K562 (cell line): ENCODE data around the gene FFAR1. TPM values are rescaled to one million over a fixed set of nuclear protein-coding genes. Genes with fewer than 3 reads are reported as not detected.

Experiments used
- ARHGAP35 ChIP-seq: fragments of 450-650 bp; IDR thresholded peaks from 2 replicates; pipeline ENCODE4 v1.6.1; 2018; ENCODE audit not compliant: partially characterized antibody
- BHLHE40 ChIP-seq: IDR thresholded peaks from 2 replicates; pipeline ENCODE4 v1.6.1; 2011; ENCODE audit warnings: low read length, improper control_type of control experiment
- CBFA2T3 ChIP-seq: fragments of 450-650 bp; IDR thresholded peaks from 2 replicates; pipeline ENCODE4 v1.6.1; 2017
- CC2D1A ChIP-seq: fragments of 450-650 bp; IDR thresholded peaks from 2 replicates; pipeline ENCODE4 v1.6.1; 2017; ENCODE audit warnings: mild to moderate bottlenecking
- CEBPG ChIP-seq, 3 experiments: fragments of 200-800 bp in 1 of 3; sonication (Bioruptor generic) in 1 of 3; sonication (generic) in 1 of 3; formaldehyde crosslinking in 1 of 3; IDR thresholded peaks in 2 of 3; conservative IDR thresholded peaks in 1 of 3; 2 replicates each; pipeline versions ENCODE4 v1.6.1 to v1.8.0; 2016 to 2022; ENCODE audit warnings: missing compliant biosample characterization in 2 of 3, missing genetic modification characterization in 2 of 3, mild to moderate bottlenecking in 1 of 3, missing genetic modification reagents in 1 of 3
- DMBX1 ChIP-seq: fragments of 250-450 bp; sonication (Bioruptor Pico); IDR thresholded peaks from 2 replicates; pipeline ENCODE4 v1.8.0; 2022; ENCODE audit warnings: inconsistent platforms, mild to moderate bottlenecking, moderate library complexity, borderline replicate concordance
- DPF2 ChIP-seq: fragments of 450-650 bp; IDR thresholded peaks from 2 replicates; pipeline ENCODE4 v1.6.1; 2016
- ETV1 ChIP-seq: fragments of 450-650 bp; conservative IDR thresholded peaks from 2 replicates; pipeline ENCODE4 v1.6.1; 2016; ENCODE audit warnings: missing genetic modification characterization, control low read depth, low read depth, missing compliant biosample characterization
- FOXA3 ChIP-seq, 2 experiments: fragments of 450-650 bp in 1 of 2; sonication (generic) in 1 of 2; formaldehyde crosslinking; IDR thresholded peaks in 1 of 2; conservative IDR thresholded peaks in 1 of 2; 2 replicates each; pipeline versions ENCODE4 v1.4.0 to v1.8.0; 2020 to 2022; ENCODE audit warnings: mild to moderate bottlenecking in 2 of 2, missing genetic modification reagents in 1 of 2
- MEF2D ChIP-seq: conservative IDR thresholded peaks from 2 replicates; pipeline ENCODE4 v1.6.1; 2016; ENCODE audit warnings: low read depth, missing genetic modification characterization, missing compliant biosample characterization
- NCOA1 ChIP-seq: fragments of 450-650 bp; IDR thresholded peaks from 2 replicates; pipeline ENCODE4 v1.6.1; 2016; ENCODE audit warnings: low read depth
- NFYB ChIP-seq: IDR thresholded peaks from 2 replicates; pipeline ENCODE4 v1.6.1; 2011; ENCODE audit warnings: mild to moderate bottlenecking, moderate library complexity; ENCODE audit not compliant: insufficient read length; ENCODE audit errors: extremely low read depth
- POLR2A ChIP-seq: fragments of 450-650 bp; conservative IDR thresholded peaks from 2 replicates; pipeline ENCODE4 v1.6.1; 2016
- PTTG1 ChIP-seq: fragments of 450-650 bp; IDR thresholded peaks from 2 replicates; pipeline ENCODE4 v1.6.1; 2016; ENCODE audit warnings: low read depth, mild to moderate bottlenecking, missing genetic modification characterization, missing compliant biosample characterization
- RBM25 ChIP-seq: fragments of 200-400 bp; formaldehyde crosslinking; IDR thresholded peaks from 2 replicates; pipeline ENCODE4 v1.6.1; 2018; ENCODE audit warnings: low read length, low read depth, moderate library complexity; ENCODE audit not compliant: severe bottlenecking
- RHOXF2B ChIP-seq: fragments of 250-450 bp; sonication (Bioruptor Pico); conservative IDR thresholded peaks from 2 replicates; pipeline ENCODE4 v1.5.1; 2021
- TRIM24 ChIP-seq, 2 experiments: fragments of 450-650 bp; IDR thresholded peaks; 2 replicates each; pipeline ENCODE4 v1.6.1; 2016
- TRIM28 ChIP-seq: fragments of 450-650 bp; IDR thresholded peaks from 2 replicates; pipeline ENCODE4 v1.6.1; 2017
- U2AF1 ChIP-seq: fragments of 200-400 bp; formaldehyde crosslinking; optimal IDR thresholded peaks from 2 replicates; pipeline ENCODE3; 2017; ENCODE audit warnings: mild to moderate bottlenecking, low read depth, low read length, moderate library complexity
- ZEB2 ChIP-seq: fragments of 450-650 bp; IDR thresholded peaks from 2 replicates; pipeline ENCODE4 v1.6.1; 2016
- ZNF239 ChIP-seq: fragments of 250-450 bp; sonication (Bioruptor Pico); IDR thresholded peaks from 2 replicates; pipeline ENCODE4 v1.4.0; 2020; ENCODE audit warnings: mild to moderate bottlenecking
- ZNF3 ChIP-seq: fragments of 250-450 bp; sonication (Bioruptor Pico); IDR thresholded peaks from 2 replicates; pipeline ENCODE4 v1.5.0; 2021; ENCODE audit warnings: mild to moderate bottlenecking, moderate library complexity
- ZNF354B ChIP-seq: fragments of 250-450 bp; sonication (Bioruptor Pico); IDR thresholded peaks from 2 replicates; pipeline ENCODE4 v1.4.0; 2020
- ZNF561 ChIP-seq: fragments of 450-650 bp; formaldehyde crosslinking; conservative IDR thresholded peaks from 2 replicates; pipeline ENCODE4 v1.4.0; 2020; ENCODE audit warnings: mild to moderate bottlenecking, moderate library complexity
- ZNF76 ChIP-seq: fragments of 250-450 bp; sonication (Bioruptor Pico); IDR thresholded peaks from 2 replicates; pipeline ENCODE4 v1.4.0; 2020; ENCODE audit warnings: mild to moderate bottlenecking, moderate library complexity, borderline replicate concordance
- ZNF780A ChIP-seq: fragments of 250-450 bp; sonication (Bioruptor Pico); IDR thresholded peaks from 2 replicates; pipeline ENCODE4 v1.5.0; 2021; ENCODE audit warnings: mild to moderate bottlenecking
- ZZZ3 ChIP-seq: fragments of 450-650 bp; IDR thresholded peaks from 2 replicates; pipeline ENCODE4 v1.6.1; 2016; ENCODE audit warnings: antibody characterized with exemption, mild to moderate bottlenecking, moderate library complexity
- polyA plus RNA-seq, 8 experiments: library from polyadenylated mRNA; depleted of rRNA in 4 of 8; stranded (reverse) in 5 of 8; unstranded in 3 of 8; fragments of >200 nt; fragmentation: Nextera tagmentation in 2 of 8; fragmentation: Illumina TruSeq in 1 of 8; extraction: Ambion mirVana in 2 of 8; extraction: Trizol in 1 of 8; gene quantifications; 2 replicates each; pipeline versions ENCODE4 v1.2.1 to v1.2.3, GENCODE V29; 2011 to 2014; ENCODE audit warnings: inconsistent platforms in 1 of 8, missing spikeins in 1 of 8
- total RNA-seq, 7 experiments: library from RNA; depleted of rRNA in 6 of 7; stranded (reverse); fragments of >200 nt in 6 of 7; fragmentation: Illumina TruSeq in 2 of 7; extraction: Trizol in 2 of 7; gene quantifications; 2 replicates each; pipeline versions ENCODE4 v1.2.1 to v1.2.3, GENCODE V29; 2011 to 2021; ENCODE audit warnings: low replicate concordance in 1 of 7
- TF ChIP-seq, protein P1 (sequence below): sonication (generic); formaldehyde crosslinking; IDR thresholded peaks from 2 replicates; pipeline ENCODE4 v1.8.0; 2022; ENCODE audit warnings: missing genetic modification reagents, mild to moderate bottlenecking, moderate library complexity, borderline replicate concordance
- TF ChIP-seq, protein P2 (sequence below): fragments of 450-650 bp; formaldehyde crosslinking; IDR thresholded peaks from 2 replicates; pipeline ENCODE4 v1.4.0; 2020; ENCODE audit warnings: mild to moderate bottlenecking, moderate library complexity

FFAR1 gene
- total and polyA plus RNA-seq, 9 of the 15 experiments (the other 6 are each of a cell fraction or from before 2014, with no cell fraction given) = not detected

DNA sequence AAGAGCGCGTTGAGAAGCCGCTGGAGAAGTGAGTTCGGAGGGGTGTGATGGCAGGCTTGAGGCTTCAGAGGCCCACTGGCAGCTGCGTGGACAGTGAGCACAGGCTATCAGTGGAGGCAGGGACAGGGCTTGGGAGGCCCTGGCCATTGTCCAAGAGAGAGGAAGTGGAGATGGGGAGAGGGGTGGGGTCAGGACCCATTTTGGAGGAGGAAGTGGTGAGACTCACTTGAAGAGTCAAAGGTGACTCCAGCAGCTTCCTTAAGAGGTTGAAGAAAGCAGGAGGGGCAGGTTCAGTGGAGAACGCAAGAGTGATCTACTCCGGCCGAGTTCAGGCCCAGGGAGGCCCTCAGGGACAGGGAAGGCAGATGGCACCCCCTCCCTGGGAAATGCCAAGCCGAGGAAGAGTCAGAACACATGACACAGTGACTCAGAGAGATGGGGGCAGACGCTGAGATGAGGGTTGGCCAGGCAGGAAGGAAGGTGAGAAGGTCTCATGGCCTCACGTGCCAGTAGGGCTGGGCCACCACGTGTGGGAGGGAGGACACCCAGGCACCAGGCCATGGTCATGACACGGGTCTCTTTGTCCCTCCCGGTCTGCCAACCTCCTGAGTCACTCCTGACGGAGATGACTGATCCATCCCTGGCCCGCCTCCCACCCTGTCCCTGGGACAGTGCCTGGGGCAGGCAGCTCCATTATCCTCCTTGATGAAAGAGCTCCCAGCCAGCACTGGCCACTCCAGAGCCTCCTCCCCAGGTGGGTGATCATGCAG is 28.8 kb upstream of the FFAR1 start (continued):
- no peak for TF ChIP-seq ZNF76 (CRISPR knock-in tag)
- no peak; the same call in 1 of the 2 replicates for TF ChIP-seq NCOA1
- TF ChIP-seq FOXA3 (CRISPR knock-in tag; conservative IDR thresholded peaks at IDR 0.05 in 1 of 2, IDR thresholded peaks at IDR 0.05 in 1 of 2) = no peak
- TF ChIP-seq, protein P1, sequence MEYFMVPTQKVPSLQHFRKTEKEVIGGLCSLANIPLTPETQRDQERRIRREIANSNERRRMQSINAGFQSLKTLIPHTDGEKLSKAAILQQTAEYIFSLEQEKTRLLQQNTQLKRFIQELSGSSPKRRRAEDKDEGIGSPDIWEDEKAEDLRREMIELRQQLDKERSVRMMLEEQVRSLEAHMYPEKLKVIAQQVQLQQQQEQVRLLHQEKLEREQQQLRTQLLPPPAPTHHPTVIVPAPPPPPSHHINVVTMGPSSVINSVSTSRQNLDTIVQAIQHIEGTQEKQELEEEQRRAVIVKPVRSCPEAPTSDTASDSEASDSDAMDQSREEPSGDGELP = peak; percentile 33; the same call in 1 of the 2 replicates
- TF ChIP-seq ZNF239 (CRISPR knock-in tag) = no peak; the same call in 1 of the 2 replicates
- TF ChIP-seq BHLHE40 = peak; percentile 100
- TF ChIP-seq MEF2D = 0 out of 2 replicates have a peak, but pooled peaks have one; percentile 49
- no peak for TF ChIP-seq ZNF780A (CRISPR knock-in tag)
- TF ChIP-seq NFYB = no peak
- no peak for TF ChIP-seq ZEB2
- TF ChIP-seq TRIM24 (IDR thresholded peaks at IDR 0.05) = no peak
- peak; percentile 50 for TF ChIP-seq DPF2
- 0 out of 2 replicates have a peak, but pooled peaks have one; percentile 12 for TF ChIP-seq CEBPG (CRISPR knock-in tag; IDR thresholded peaks at IDR 0.05)
- no peak for TF ChIP-seq CEBPG (tag; conservative IDR thresholded peaks at IDR 0.05 in 1 of 2, IDR thresholded peaks at IDR 0.05 in 1 of 2)
- no peak for TF ChIP-seq ZNF561 (CRISPR knock-in tag)
- no peak for TF ChIP-seq U2AF1
- no peak for TF ChIP-seq CC2D1A
- no peak for TF ChIP-seq ARHGAP35
- no peak for TF ChIP-seq ZNF354B
- TF ChIP-seq CBFA2T3 = peak; percentile 24; the same call in 1 of the 2 replicates
- no peak for TF ChIP-seq RBM25
- TF ChIP-seq, protein P2, sequence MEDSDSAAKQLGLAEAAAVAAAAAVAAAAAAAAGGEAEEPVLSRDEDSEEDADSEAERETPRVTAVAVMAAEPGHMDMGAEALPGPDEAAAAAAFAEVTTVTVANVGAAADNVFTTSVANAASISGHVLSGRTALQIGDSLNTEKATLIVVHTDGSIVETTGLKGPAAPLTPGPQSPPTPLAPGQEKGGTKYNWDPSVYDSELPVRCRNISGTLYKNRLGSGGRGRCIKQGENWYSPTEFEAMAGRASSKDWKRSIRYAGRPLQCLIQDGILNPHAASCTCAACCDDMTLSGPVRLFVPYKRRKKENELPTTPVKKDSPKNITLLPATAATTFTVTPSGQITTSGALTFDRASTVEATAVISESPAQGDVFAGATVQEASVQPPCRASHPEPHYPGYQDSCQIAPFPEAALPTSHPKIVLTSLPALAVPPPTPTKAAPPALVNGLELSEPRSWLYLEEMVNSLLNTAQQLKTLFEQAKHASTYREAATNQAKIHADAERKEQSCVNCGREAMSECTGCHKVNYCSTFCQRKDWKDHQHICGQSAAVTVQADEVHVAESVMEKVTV (CRISPR knock-in tag) = no peak
- no peak for TF ChIP-seq RHOXF2B (CRISPR knock-in tag)
- TF ChIP-seq PTTG1 = no peak
- no peak for TF ChIP-seq TRIM28
- peak; percentile 74; the same call in 1 of the 2 replicates for TF ChIP-seq DMBX1 (CRISPR knock-in tag)
- no peak for TF ChIP-seq ZZZ3
- TF ChIP-seq POLR2A = no peak
- TF ChIP-seq ETV1 = peak; percentile 48; the same call in 1 of the 2 replicates
- TF ChIP-seq ZNF3 (CRISPR knock-in tag) = no peak
